HepG2 (cell line): ENCODE data around the gene RPTOR. TPM values are rescaled to one million over a fixed set of nuclear protein-coding genes. Genes with fewer than 3 reads are reported as not detected.

Experiments used
- ATAC-seq: fragments of 200-7000 bp; cut with Tn5 transposase; 3 replicates; pipeline ENCODE4 v1.9.1; 2020; ENCODE audit warnings: mild to moderate bottlenecking, moderate library complexity
- BruUV-seq: library from RNA; stranded (reverse); fragments of 400-500 nt; replicated peaks from 2 replicates; lab custom pipeline; 2021; lab: Mats Ljungman, UMichigan
- CTCF ChIA-PET: fragments of 300-600 bp; formaldehyde crosslinking; extraction: SDS; loops from one replicate; lab custom pipeline; 2021; ENCODE audit warnings: low total read pairs, inconsistent platforms, low intra/inter-chr PET ratio; lab: Yijun Ruan, JAX
- POLR2A ChIA-PET: fragments of 350-600 bp; sonication (Branson Sonifier 250); formaldehyde crosslinking; loops from one replicate; lab custom pipeline; 2020; ENCODE audit warnings: antibody characterized with exemption, inconsistent platforms; lab: Yijun Ruan, JAX
- DNase-seq: peaks from one replicate; pipeline ENCODE4 v3.0.0-alpha.2; 2015; ENCODE audit warnings: low spot score
- FAIRE-seq: peaks from 3 replicates; lab custom pipeline; 2011; peaks lifted over from hg19 to GRCh38; lab: Jason Lieb, UNC
- H2AFZ ChIP-seq: one replicate; pipeline ENCODE4 v1.6.1; 2011; ENCODE audit warnings: low read length, inconsistent platforms
- H3K27ac ChIP-seq: fragments of 300-600 bp; 3 replicates; pipeline ENCODE4 v1.8.0; 2011; ENCODE audit warnings: mixed run types, mild to moderate bottlenecking, mixed read lengths, low read length, inconsistent platforms; ENCODE audit not compliant: insufficient read depth; ENCODE audit errors: extremely low read length
- H3K27me3 ChIP-seq, 2 experiments: fragments of 200-600 bp in 1 of 2; 2 replicates in 1 of 2; 3 replicates in 1 of 2; pipeline versions ENCODE4 v1.6.0 to v1.8.0; 2011; ENCODE audit warnings: low read length in 2 of 2, mild to moderate bottlenecking in 2 of 2, moderate library complexity in 2 of 2, inconsistent platforms in 1 of 2; ENCODE audit not compliant: insufficient read depth in 2 of 2, control insufficient read depth in 1 of 2
- H3K36me3 ChIP-seq, 2 experiments: fragments of 200-600 bp in 1 of 2; replicated peaks in 1 of 2; 2 replicates in 1 of 2; 3 replicates in 1 of 2; pipeline versions ENCODE4 v1.5.1 to v1.8.0; 2011; ENCODE audit warnings: low read length in 2 of 2, inconsistent platforms in 1 of 2; ENCODE audit not compliant: insufficient read depth in 2 of 2, control insufficient read depth in 1 of 2
- H3K4me1 ChIP-seq: 2 replicates; pipeline ENCODE4 v1.5.1; 2012; ENCODE audit warnings: low read length, inconsistent platforms; ENCODE audit not compliant: insufficient read depth
- H3K4me2 ChIP-seq: 2 replicates; pipeline ENCODE4 v1.6.0; 2011; ENCODE audit warnings: low read depth, low read length, inconsistent platforms
- H3K4me3 ChIP-seq, 3 experiments: fragments of 200-600 bp in 1 of 3; sonication (generic), shearing (Covaris generic) in 1 of 3; replicated peaks in 1 of 3; 2 replicates each; pipeline ENCODE4 v1.5.1; 2011 to 2016; ENCODE audit warnings: low read length in 3 of 3, inconsistent platforms in 2 of 3, low read depth in 2 of 3, mild to moderate bottlenecking in 2 of 3, control low read depth in 1 of 3, mixed read lengths in 1 of 3; ENCODE audit not compliant: insufficient read depth in 1 of 3
- H3K79me2 ChIP-seq: one replicate; pipeline ENCODE4 v1.6.1; 2011; ENCODE audit warnings: low read length, inconsistent platforms; ENCODE audit not compliant: insufficient read depth
- H3K9ac ChIP-seq: 2 replicates; pipeline ENCODE4 v1.6.0; 2011; ENCODE audit warnings: mild to moderate bottlenecking, low read depth, low read length, inconsistent platforms; ENCODE audit not compliant: insufficient read depth
- H3K9me3 ChIP-seq: 2 replicates; pipeline ENCODE4 v1.5.1; 2012; ENCODE audit warnings: mild to moderate bottlenecking, low read length
- H4K20me1 ChIP-seq: 2 replicates; pipeline ENCODE4 v1.6.0; 2011; ENCODE audit warnings: inconsistent platforms, mild to moderate bottlenecking, low read length, moderate library complexity; ENCODE audit not compliant: insufficient read depth
- HHEX ChIP-seq: IDR thresholded peaks from 2 replicates; pipeline ENCODE4 v1.6.1; 2016; ENCODE audit warnings: control low read depth
- SMC3 ChIP-seq: IDR thresholded peaks from 2 replicates; pipeline ENCODE4 v1.6.1; 2011; ENCODE audit warnings: low read length, improper control_type of control experiment
- SNRNP70 ChIP-seq: fragments of 200-400 bp; formaldehyde crosslinking; IDR thresholded peaks from 2 replicates; pipeline ENCODE4 v1.6.1; 2017; ENCODE audit warnings: mild to moderate bottlenecking, low read depth, low read length, moderate library complexity
- THAP11 ChIP-seq: IDR thresholded peaks from 2 replicates; pipeline ENCODE4 v1.6.1; 2016; ENCODE audit warnings: missing biosample characterization, missing genetic modification reagents
- ZNF121 ChIP-seq: sonication (generic); formaldehyde crosslinking; IDR thresholded peaks from 2 replicates; pipeline ENCODE4 v1.5.0; 2020; ENCODE audit warnings: mild to moderate bottlenecking, missing genetic modification reagents
- ZNF710 ChIP-seq: sonication (generic); formaldehyde crosslinking; IDR thresholded peaks from 2 replicates; pipeline ENCODE4 v1.5.0; 2020; ENCODE audit warnings: mild to moderate bottlenecking, missing genetic modification reagents, borderline replicate concordance
- ZNF800 ChIP-seq: sonication (generic); formaldehyde crosslinking; IDR thresholded peaks from 2 replicates; pipeline ENCODE4 v1.4.0; 2020; ENCODE audit warnings: missing genetic modification reagents
- WGBS: methylation state at CpG from one replicate; pipeline ENCODE4 v1.1.6; 2017; ENCODE audit warnings: low lambda C conversion rate; 5-methylcytosine and 5-hydroxymethylcytosine counted together
- in situ Hi-C: cut with HindIII; loops from 2 replicates; pipeline ENCODE4 v1.10.0; 2017; ENCODE audit warnings: low pct_unique_long_range_greater_than_20kb; ENCODE audit not compliant: extremely low pct_ligation_motif_present
- intact Hi-C: fragments of 100-400 bp; cut with micrococcal nuclease; formaldehyde crosslinking; loops from one replicate; pipeline ENCODE4 v1.10.0; 2022; ENCODE audit not compliant: unreplicated experiment
- polyA plus RNA-seq, 8 experiments: library from polyadenylated mRNA; depleted of rRNA in 3 of 8; stranded (reverse) in 7 of 8; unstranded in 1 of 8; fragments of >200 nt; fragmentation: Illumina TruSeq in 4 of 8; extraction: Trizol in 4 of 8; gene quantifications; 2 replicates each; pipeline versions ENCODE4 v1.2.1 to v1.2.3, GENCODE V29; 2011 to 2016; ENCODE audit warnings: low read depth in 4 of 8, missing spikeins in 1 of 8, mixed read lengths in 1 of 8; ENCODE audit not compliant: insufficient read depth in 1 of 8
- total RNA-seq, 5 experiments: library from RNA; depleted of rRNA; stranded (reverse); fragments of >200 nt; fragmentation: Illumina TruSeq; extraction: Trizol; gene quantifications; 2 replicates each; pipeline ENCODE4 v1.2.3, GENCODE V29; 2016; ENCODE audit warnings: low read depth in 1 of 5

The RPTOR gene
- total and polyA plus RNA-seq, 2 of the 13 experiments (the other 11 are each of a cell fraction or from before 2014, with no cell fraction given), result 6.6 to 25.3 TPM

- Histone ChIP-seq H3K4me3 (no peak overlapping the region), H2AFZ (no peak overlapping the region), H3K36me3 (no peaks in the 10 kb centered on the region), H3K9ac (no peak overlapping the region), H3K27ac (no peak overlapping the region), H3K27me3 (peaks cover 0 to 67% of the 10 kb centered on the region in 2 experiments; a peak in 4 of 5 replicates), H3K4me1 (no peaks in the 10 kb centered on the region), H3K9me3 (no peaks in the 10 kb centered on the region), H4K20me1 (no peaks in the 10 kb centered on the region), H3K79me2 (no peaks in the 10 kb centered on the region), H3K4me2 (no peak overlapping the region)
- 21% methylated on average over 3 of the region's 3 CpGs for WGBS
- in situ Hi-C loops, result loop anchor here (5.0 kb wide), 1 partner anchor 81 kb away; no protein-coding TSS in a partner anchor
- TF ChIP-seq SMC3 (no peak), SNRNP70 (no peak), THAP11 (CRISPR knock-in tag) (no peak), ZNF800 (CRISPR knock-in tag) (no peak)
- ATAC-seq (no peak), DNase-seq (no peak), FAIRE-seq (no peak)
- intact Hi-C loops, result no loop called here
- BruUV-seq, result no TSS peak
- ChIA-PET POLR2A (no interaction called here), CTCF (no interaction called here)
These were observed 36.7 kb upstream of the RPTOR start for GRCh38 chr17:80507965-80508364.

GRCh38 chr17:80509311-80509710 is 35.3 kb upstream of the RPTOR start:
- Histone ChIP-seq H3K9me3 (no peaks in the 10 kb centered on the region), H2AFZ (no peak overlapping the region), H3K27me3 (peaks cover 0 to 78% of the 10 kb centered on the region in 2 experiments), H3K4me3 (no peak overlapping the region), H3K4me2 (no peak overlapping the region), H3K4me1 (no peaks in the 10 kb centered on the region), H3K27ac (no peak overlapping the region), H3K79me2 (no peaks in the 10 kb centered on the region), H3K36me3 (no peaks in the 10 kb centered on the region), H4K20me1 (no peaks in the 10 kb centered on the region), H3K9ac (no peak overlapping the region)
- in situ Hi-C loops, result loop anchor here (5.0 kb wide), 1 partner anchor 82 kb away; no protein-coding TSS in a partner anchor
- 8% methylated on average over 8 of the region's 8 CpGs for WGBS
- intact Hi-C loops, result no loop called here
- ChIA-PET CTCF (no interaction called here), POLR2A (no interaction called here)
- no TSS peak for BruUV-seq
- FAIRE-seq (no peak), DNase-seq (no peak), ATAC-seq (no peak)
- TF ChIP-seq ZNF710 (CRISPR knock-in tag), result no peak
- TF ChIP-seq HHEX (CRISPR knock-in tag), result no peak
- TF ChIP-seq ZNF121 (CRISPR knock-in tag), result peak; percentile 53; the same call in 1 of the 2 replicates
